ENCODE results near the gene NAA16.

- TF ChIP-seq POLR2AphosphoS5 (IDR thresholded peaks at IDR 0.05) (no peak), CTCF (IDR thresholded peaks at IDR 0.05) (no peak)
Measured at GRCh38 chr13:41408746-41409145, 97.7 kb downstream of the NAA16 start.

Data from breast epithelium (tissue), 3 donors.